HG03378 (cell line): Measurements from ENCODE around the gene USH1C.

ENCODE experiments used
- ATAC-seq: cut with Tn5 transposase; IDR thresholded peaks from one replicate; pipeline ENCODE4 v1.9.1; 2021; ENCODE audit warnings: mild to moderate bottlenecking, moderate library complexity; ENCODE audit not compliant: unreplicated experiment

The USH1C gene

GRCh38 chr11:17508791-17509190 is 35.4 kb downstream of the USH1C start:
- no peak for ATAC-seq

GRCh38 chr11:17508306-17508705 is 35.9 kb downstream of the USH1C start:
- ATAC-seq, result no peak

GRCh38 chr11:17507773-17508172 is 36.4 kb downstream of the USH1C start:
- ATAC-seq, result no peak

- ATAC-seq, result peak; percentile 64
These were observed 37.3 kb downstream of the USH1C start for GRCh38 chr11:17506942-17507341.

GRCh38 chr11:17506314-17506713 is 37.9 kb downstream of the USH1C start:
- ATAC-seq, result no peak

GRCh38 chr11:17505146-17505545 is 39.1 kb downstream of the USH1C start:
- no peak for ATAC-seq

- ATAC-seq, result no peak
These were observed 39.7 kb downstream of the USH1C start for GRCh38 chr11:17504330-17505107.

GRCh38 chr11:17502630-17503029 is 41.6 kb downstream of the USH1C start:
- no peak for ATAC-seq

GRCh38 chr11:17500673-17501072 is 43.5 kb downstream of the USH1C start:
- no peak for ATAC-seq

- ATAC-seq, result no peak
These were observed 45.7 kb downstream of the USH1C start for GRCh38 chr11:17498475-17498874.

GRCh38 chr11:17498058-17498457 is 46.2 kb downstream of the USH1C start:
- ATAC-seq, result no peak

- no peak for ATAC-seq
These were observed 47.8 kb downstream of the USH1C start for GRCh38 chr11:17496406-17496805.

- ATAC-seq, result no peak
These were observed 50.2 kb downstream of the USH1C start for GRCh38 chr11:17494019-17494418.

GRCh38 chr11:17490938-17491337 is 53.3 kb downstream of the USH1C start:
- ATAC-seq, result no peak

GRCh38 chr11:17490232-17490631 is 54.0 kb downstream of the USH1C start:
- ATAC-seq, result no peak

- ATAC-seq, result no peak
These were observed 54.5 kb downstream of the USH1C start for GRCh38 chr11:17489751-17490150.

GRCh38 chr11:17488563-17488962 is 55.7 kb downstream of the USH1C start:
- ATAC-seq, result no peak

- ATAC-seq, result no peak
These were observed 57.6 kb downstream of the USH1C start for GRCh38 chr11:17486646-17487045.

GRCh38 chr11:17483505-17483904 is 60.7 kb downstream of the USH1C start:
- no peak for ATAC-seq

- no peak for ATAC-seq
These were observed 62.3 kb downstream of the USH1C start for GRCh38 chr11:17481905-17482304.

- no peak for ATAC-seq
These were observed 64.7 kb downstream of the USH1C start for GRCh38 chr11:17479284-17480214.

GRCh38 chr11:17478070-17478469 is 66.1 kb downstream of the USH1C start:
- no peak for ATAC-seq
